ENCODE data around the gene GLYATL3. TPM values are rescaled to one million over a fixed set of nuclear protein-coding genes. Genes with fewer than 3 reads are reported as not detected.
"Not testable (repeated sequence)": the region's sequence is repeated elsewhere in the genome, so short reads cannot be mapped to it uniquely, and the experiment has no call there.

GLYATL3 gene
- total and polyA plus RNA-seq, 4 experiments from 2014 or later = not detected

DNA sequence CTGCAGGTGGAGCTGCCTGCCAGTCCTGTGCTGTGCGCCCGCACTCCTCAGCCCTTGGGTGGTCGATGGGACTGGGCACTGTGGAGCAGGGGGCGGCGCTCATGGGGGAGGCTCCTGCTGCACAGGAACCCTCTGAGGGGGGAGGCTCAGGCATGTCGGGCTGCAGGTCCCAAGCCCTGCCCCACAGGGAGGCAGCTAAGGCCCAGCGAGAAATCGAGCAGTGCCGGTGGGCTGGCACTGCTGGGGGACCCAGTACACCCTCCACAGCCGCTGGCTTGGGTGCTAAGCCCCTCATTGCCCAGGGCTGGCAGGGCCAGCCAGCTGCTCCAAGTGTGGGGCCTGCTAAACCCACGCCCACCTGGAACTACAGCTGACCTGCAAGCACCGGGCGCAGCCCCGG lies 16.3 kb upstream of the GLYATL3 start:
- H3K27me3 ChIP-seq (ENCODE audit: insufficient read depth, low read length); CTCF ChIA-PET (ENCODE audit: partially characterized antibody); H3K27ac Mint-ChIP-seq; intact Hi-C loops (cut with micrococcal nuclease); H3K36me3 ChIP-seq (ENCODE audit: insufficient read depth, low read length); H3K4me1 Mint-ChIP-seq; H3K27me3 Mint-ChIP-seq; H3K9me3 Mint-ChIP-seq; H3K27ac ChIP-seq (ENCODE audit: low read depth, low read length); H3K4me1 ChIP-seq (ENCODE audit: insufficient read depth, low read length); H3K9me3 ChIP-seq (ENCODE audit: control insufficient read depth in 1 of 2, low read length in 2 of 2); H3K4me3 ChIP-seq (ENCODE audit: low read length in 2 of 2); H3K4me3 Mint-ChIP-seq; DNase-seq; POLR2A ChIA-PET (ENCODE audit: partially characterized antibody): not testable (repeated sequence)
- H3K36me3 Mint-ChIP-seq = peaks cover 11 to 26% of the 10 kb centered on the region in 2 donors

DNA sequence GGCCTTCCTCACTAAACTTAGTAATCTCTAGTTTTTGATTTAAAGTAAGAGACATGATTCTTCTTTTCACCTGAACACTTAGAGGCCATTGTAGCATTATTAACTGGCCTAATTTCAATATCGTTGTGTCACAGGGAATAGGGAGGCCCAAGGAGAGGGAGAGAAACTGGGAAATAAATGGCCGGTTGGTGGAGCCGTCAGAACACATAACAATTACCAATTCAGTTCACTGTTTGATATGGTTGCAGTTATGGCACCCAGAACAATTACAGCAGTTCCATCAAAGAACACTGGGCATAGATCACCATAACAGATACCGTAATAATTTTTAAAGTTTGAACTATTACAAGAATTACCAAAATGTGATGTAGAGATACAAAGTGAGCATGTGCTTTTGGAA lies 9.1 kb upstream of the GLYATL3 start:
- no peaks in the 10 kb centered on the region for H3K27me3 Mint-ChIP-seq
- intact Hi-C loops (cut with micrococcal nuclease) = no loop called here
- H3K36me3 Mint-ChIP-seq = peaks cover 42 to 66% of the 10 kb centered on the region in 2 donors
- ChIA-PET POLR2A (ENCODE audit: partially characterized antibody) (no interaction called here), CTCF (ENCODE audit: partially characterized antibody) (no interaction called here)
- no peak for DNase-seq
- no peak overlapping the region for H3K27ac Mint-ChIP-seq
- Histone ChIP-seq H3K27me3 (ENCODE audit: insufficient read depth, low read length) (no peaks in the 10 kb centered on the region), H3K4me1 (ENCODE audit: insufficient read depth, low read length) (no peaks in the 10 kb centered on the region), H3K9me3 (ENCODE audit: control insufficient read depth in 1 of 2, low read length in 2 of 2) (no peaks in the 10 kb centered on the region), H3K27ac (ENCODE audit: low read depth, low read length) (no peak overlapping the region), H3K4me3 (ENCODE audit: low read length in 2 of 2) (no peak overlapping the region), H3K36me3 (ENCODE audit: insufficient read depth, low read length) (no peaks in the 10 kb centered on the region)
- no peaks in the 10 kb centered on the region for H3K4me1 Mint-ChIP-seq
- no peak overlapping the region for H3K4me3 Mint-ChIP-seq
- no peaks in the 10 kb centered on the region for H3K9me3 Mint-ChIP-seq

DNA sequence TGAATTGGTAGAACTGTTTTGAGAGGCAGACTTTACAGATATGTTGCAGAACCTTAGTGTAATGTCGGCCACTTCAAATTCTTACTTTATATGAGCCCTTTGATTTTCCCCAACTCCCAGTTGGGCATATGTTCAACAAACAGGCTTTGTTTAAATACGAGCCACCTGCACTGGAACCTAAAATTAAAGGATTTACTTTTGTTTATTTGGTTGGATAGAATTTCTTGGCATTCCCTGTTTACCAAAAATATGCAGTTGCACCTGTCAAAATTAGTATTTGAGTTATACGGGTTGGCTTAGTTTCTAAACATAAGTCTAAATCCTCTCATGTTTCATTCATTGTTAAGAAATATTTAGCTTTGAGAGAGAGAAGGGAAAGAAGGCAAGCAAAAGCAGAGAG lies 2.4 kb upstream of the GLYATL3 start:
- H3K36me3 ChIP-seq (ENCODE audit: insufficient read depth, low read length) = no peaks in the 10 kb centered on the region
- Mint-ChIP-seq H3K4me3 (no peak overlapping the region), H3K4me1 (no peaks in the 10 kb centered on the region), H3K9me3 (no peaks in the 10 kb centered on the region), H3K27ac (no peak overlapping the region), H3K27me3 (no peaks in the 10 kb centered on the region), H3K36me3 (peaks cover 6 to 26% of the 10 kb centered on the region in 2 donors)
- H3K27me3 ChIP-seq (ENCODE audit: insufficient read depth, low read length) = no peaks in the 10 kb centered on the region
- ChIA-PET POLR2A (ENCODE audit: partially characterized antibody) (no interaction called here), CTCF (ENCODE audit: partially characterized antibody) (no interaction called here)
- no peaks in the 10 kb centered on the region for H3K9me3 ChIP-seq (ENCODE audit: control insufficient read depth in 1 of 2, low read length in 2 of 2)
- intact Hi-C loops (cut with micrococcal nuclease) = no loop called here
- H3K4me3 ChIP-seq (ENCODE audit: low read length in 2 of 2) = no peak overlapping the region
- no peak for DNase-seq
- H3K4me1 ChIP-seq (ENCODE audit: insufficient read depth, low read length) = no peaks in the 10 kb centered on the region
- H3K27ac ChIP-seq (ENCODE audit: low read depth, low read length) = no peak overlapping the region

DNA sequence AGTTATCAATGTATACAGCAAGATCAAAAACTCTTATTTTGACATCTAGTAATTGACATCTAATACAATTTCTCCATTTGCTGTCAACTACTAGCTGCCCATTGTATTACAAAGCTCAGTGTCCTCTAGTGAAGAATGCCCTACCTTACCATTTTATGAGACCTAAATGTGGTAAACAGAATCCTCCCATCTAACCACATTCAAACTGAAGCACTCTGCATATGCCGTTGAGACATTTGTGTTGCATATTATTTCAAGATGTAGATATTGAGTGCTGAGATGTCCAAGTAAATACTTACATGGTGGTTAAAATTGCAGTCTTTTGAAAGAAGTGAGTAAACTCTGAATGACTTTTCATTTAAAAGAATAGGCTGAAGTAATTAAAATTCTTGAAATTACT lies 597 bp upstream of the GLYATL3 start:
- H3K9me3 Mint-ChIP-seq = no peaks in the 10 kb centered on the region
- no peak overlapping the region for H3K4me3 ChIP-seq (ENCODE audit: low read length in 2 of 2)
- intact Hi-C loops (cut with micrococcal nuclease) = no loop called here
- no peaks in the 10 kb centered on the region for H3K36me3 ChIP-seq (ENCODE audit: insufficient read depth, low read length)
- H3K27ac ChIP-seq (ENCODE audit: low read depth, low read length) = no peak overlapping the region
- ChIA-PET POLR2A (ENCODE audit: partially characterized antibody) (no interaction called here), CTCF (ENCODE audit: partially characterized antibody) (no interaction called here)
- no peak for DNase-seq
- H3K9me3 ChIP-seq (ENCODE audit: control insufficient read depth in 1 of 2, low read length in 2 of 2) = no peaks in the 10 kb centered on the region
- H3K4me3 Mint-ChIP-seq = no peak overlapping the region
- H3K36me3 Mint-ChIP-seq = peaks cover 2 to 14% of the 10 kb centered on the region in 2 donors
- H3K27me3 ChIP-seq (ENCODE audit: insufficient read depth, low read length) = no peaks in the 10 kb centered on the region
- H3K4me1 Mint-ChIP-seq = no peaks in the 10 kb centered on the region
- no peaks in the 10 kb centered on the region for H3K4me1 ChIP-seq (ENCODE audit: insufficient read depth, low read length)
- no peak overlapping the region for H3K27ac Mint-ChIP-seq
- H3K27me3 Mint-ChIP-seq = no peaks in the 10 kb centered on the region

DNA sequence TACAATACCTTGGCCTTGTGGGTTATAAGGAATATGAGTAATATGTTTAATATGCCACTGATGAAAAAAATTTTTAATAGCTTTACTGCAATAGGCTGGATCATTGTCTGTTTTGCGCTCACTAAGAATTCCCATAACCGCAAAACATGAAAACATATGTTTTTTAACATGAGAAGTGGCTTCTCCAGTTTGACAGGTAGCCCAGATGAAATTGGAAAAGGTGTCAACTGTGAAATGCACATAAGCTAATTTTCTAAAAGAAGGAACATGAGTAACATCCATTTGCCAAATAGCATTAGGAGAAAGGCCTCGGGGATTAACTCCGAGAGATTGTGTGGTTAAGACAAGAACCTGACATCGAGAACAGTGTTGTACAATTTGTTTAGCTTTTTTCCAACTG lies 4.9 kb downstream of the GLYATL3 start:
- no peak overlapping the region for H3K27ac ChIP-seq (ENCODE audit: low read depth, low read length)
- DNase-seq = no peak
- Mint-ChIP-seq H3K4me1 (no peaks in the 10 kb centered on the region), H3K4me3 (no peak overlapping the region), H3K27me3 (peaks cover 6 to 14% of the 10 kb centered on the region in 2 donors), H3K36me3 (no peaks in the 10 kb centered on the region), H3K9me3 (peaks cover 0 to 8% (median 0%) of the 10 kb centered on the region in 8 donors), H3K27ac (no peak overlapping the region)
- intact Hi-C loops (cut with micrococcal nuclease) = no loop called here
- H3K36me3 ChIP-seq (ENCODE audit: insufficient read depth, low read length) = no peaks in the 10 kb centered on the region
- H3K9me3 ChIP-seq (ENCODE audit: control insufficient read depth in 1 of 2, low read length in 2 of 2) = no peaks in the 10 kb centered on the region
- no peaks in the 10 kb centered on the region for H3K4me1 ChIP-seq (ENCODE audit: insufficient read depth, low read length)
- H3K27me3 ChIP-seq (ENCODE audit: insufficient read depth, low read length) = no peaks in the 10 kb centered on the region
- H3K4me3 ChIP-seq (ENCODE audit: low read length in 2 of 2) = no peak overlapping the region
- POLR2A ChIA-PET (ENCODE audit: partially characterized antibody) = no interaction called here
- CTCF ChIA-PET (ENCODE audit: partially characterized antibody) = no interaction called here

DNA sequence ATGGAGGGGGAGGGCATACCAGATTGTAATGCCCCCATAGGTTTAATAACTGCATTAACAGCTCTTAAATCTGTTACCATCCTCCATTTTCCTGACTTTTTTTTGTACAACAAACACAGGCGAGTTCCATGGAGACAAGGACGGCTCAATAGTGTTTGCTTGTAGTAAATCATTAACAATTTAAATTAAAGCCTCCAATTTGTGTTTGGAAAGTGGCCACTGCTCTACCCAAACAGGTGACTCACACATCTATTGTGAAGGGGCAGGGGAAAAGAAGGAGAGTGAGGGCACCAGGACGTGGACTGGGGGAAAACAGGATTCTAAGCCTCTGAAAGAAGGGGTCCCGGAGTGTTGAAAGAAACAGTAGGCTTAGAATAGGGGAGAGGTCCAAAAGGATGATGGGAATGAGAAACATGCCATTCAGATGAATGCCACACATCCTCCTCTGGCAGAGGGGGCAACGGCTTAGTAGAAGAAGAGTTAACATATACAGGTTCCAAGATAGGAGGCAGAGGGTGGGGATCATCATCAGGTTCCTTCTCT lies 6.9 kb downstream of the GLYATL3 start:
- intact Hi-C loops (cut with micrococcal nuclease) = no loop called here
- Histone ChIP-seq H3K4me1 (ENCODE audit: insufficient read depth, low read length) (no peaks in the 10 kb centered on the region), H3K4me3 (ENCODE audit: low read length in 2 of 2) (no peak overlapping the region), H3K36me3 (ENCODE audit: insufficient read depth, low read length) (no peaks in the 10 kb centered on the region), H3K27ac (ENCODE audit: low read depth, low read length) (no peak overlapping the region), H3K27me3 (ENCODE audit: insufficient read depth, low read length) (no peaks in the 10 kb centered on the region), H3K9me3 (ENCODE audit: control insufficient read depth in 1 of 2, low read length in 2 of 2) (no peaks in the 10 kb centered on the region)
- Mint-ChIP-seq H3K4me1 (no peaks in the 10 kb centered on the region), H3K4me3 (no peak overlapping the region), H3K27ac (no peak overlapping the region), H3K36me3 (no peaks in the 10 kb centered on the region), H3K27me3 (peaks cover 10 to 14% of the 10 kb centered on the region in 2 donors), H3K9me3 (peaks cover 0 to 8% (median 0%) of the 10 kb centered on the region in 8 donors)
- ChIA-PET POLR2A (ENCODE audit: partially characterized antibody) (no interaction called here), CTCF (ENCODE audit: partially characterized antibody) (no interaction called here)
- DNase-seq = no peak

DNA sequence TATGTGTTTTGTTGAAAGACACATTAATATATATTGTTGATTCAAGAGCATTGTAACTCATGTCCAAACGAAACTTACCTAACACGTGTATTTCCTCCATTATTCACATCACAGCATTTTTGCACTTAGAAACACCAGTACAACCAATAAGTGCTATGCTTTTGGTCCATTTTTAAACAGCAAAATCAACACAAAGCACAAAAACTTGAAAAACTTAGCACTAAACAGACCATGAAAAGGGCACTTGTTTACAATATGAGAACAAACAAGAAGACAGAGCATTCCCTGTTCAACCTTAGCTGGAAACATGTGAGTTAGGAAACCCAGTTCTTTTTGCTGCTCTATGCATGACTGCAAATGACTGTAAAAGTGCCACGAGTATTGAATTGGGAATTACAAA lies 9.6 kb downstream of the GLYATL3 start:
- H3K27me3 Mint-ChIP-seq = peaks cover 19 to 20% of the 10 kb centered on the region in 2 donors
- no peak overlapping the region for H3K27ac Mint-ChIP-seq
- Histone ChIP-seq H3K9me3 (ENCODE audit: control insufficient read depth in 1 of 2, low read length in 2 of 2) (no peaks in the 10 kb centered on the region), H3K4me1 (ENCODE audit: insufficient read depth, low read length) (no peaks in the 10 kb centered on the region), H3K36me3 (ENCODE audit: insufficient read depth, low read length) (no peaks in the 10 kb centered on the region), H3K27ac (ENCODE audit: low read depth, low read length) (no peak overlapping the region), H3K4me3 (ENCODE audit: low read length in 2 of 2) (no peak overlapping the region), H3K27me3 (ENCODE audit: insufficient read depth, low read length) (no peaks in the 10 kb centered on the region)
- ChIA-PET POLR2A (ENCODE audit: partially characterized antibody) (no interaction called here), CTCF (ENCODE audit: partially characterized antibody) (no interaction called here)
- intact Hi-C loops (cut with micrococcal nuclease) = no loop called here
- H3K4me3 Mint-ChIP-seq = no peak overlapping the region
- DNase-seq = no peak
- no peaks in the 10 kb centered on the region for H3K4me1 Mint-ChIP-seq
- no peaks in the 10 kb centered on the region for H3K36me3 Mint-ChIP-seq
- H3K9me3 Mint-ChIP-seq = peaks cover 0 to 8% (median 0%) of the 10 kb centered on the region in 8 donors
